H1 (cell line): ENCODE results near the gene NFIA.

Experiments used
- ASH2L ChIP-seq: fragments of 200-600, 300-600 bp; sonication (generic); IDR thresholded peaks from one replicate; pipeline ENCODE4 v1.7.1; 2017; ENCODE audit warnings: low read length
- CTCF ChIP-seq, 3 experiments: IDR thresholded peaks; 1 replicate in 2 of 3; 2 replicates in 1 of 3; pipeline versions ENCODE4 v1.5.1 to v1.6.1; 2011; ENCODE audit warnings: low read length in 3 of 3, mild to moderate bottlenecking in 3 of 3, inconsistent platforms in 2 of 3, low read depth in 1 of 3, moderate library complexity in 1 of 3; ENCODE audit not compliant: insufficient read depth in 1 of 3; ENCODE audit errors: control extremely low read depth in 1 of 3
- KDM1A ChIP-seq: fragments of 200-600, 300-600 bp; sonication (generic); IDR thresholded peaks from 2 replicates; pipeline ENCODE4 v1.7.1; 2016; ENCODE audit warnings: mild to moderate bottlenecking, low read length, borderline replicate concordance
- RFX5 ChIP-seq: IDR thresholded peaks from 2 replicates; pipeline ENCODE4 v1.6.1; 2011; ENCODE audit warnings: low read depth, low read length, improper control_type of control experiment, borderline replicate concordance
- YY1 ChIP-seq: IDR thresholded peaks from 2 replicates; pipeline ENCODE4 v1.6.1; 2011; ENCODE audit warnings: low read depth, mild to moderate bottlenecking, low read length

GRCh38 chr1:61221642-61222041 lies 139.3 kb downstream of the NFIA start:
- TF ChIP-seq KDM1A (no peak), CTCF (IDR thresholded peaks at IDR 0.05; ENCODE audit: control extremely low read depth in 1 of 3, insufficient read depth in 1 of 3, low read depth in 1 of 3, low read length in 3 of 3) (no peak), YY1 (no peak), RFX5 (no peak), ASH2L (no peak)
